ENCODE measurements around the gene SLC16A3. TPM values are rescaled to one million over a fixed set of nuclear protein-coding genes. Genes with fewer than 3 reads are reported as not detected.
A peak's percentile ranks its signal among the peaks of the same experiment; 100 is the strongest.

SLC16A3 gene
- total and polyA plus RNA-seq, 9 of the 15 experiments (the other 6 are each of a cell fraction or from before 2014, with no cell fraction given), result 0.11 to 5.4 (median 1.2) TPM; not detected in 2

DNA sequence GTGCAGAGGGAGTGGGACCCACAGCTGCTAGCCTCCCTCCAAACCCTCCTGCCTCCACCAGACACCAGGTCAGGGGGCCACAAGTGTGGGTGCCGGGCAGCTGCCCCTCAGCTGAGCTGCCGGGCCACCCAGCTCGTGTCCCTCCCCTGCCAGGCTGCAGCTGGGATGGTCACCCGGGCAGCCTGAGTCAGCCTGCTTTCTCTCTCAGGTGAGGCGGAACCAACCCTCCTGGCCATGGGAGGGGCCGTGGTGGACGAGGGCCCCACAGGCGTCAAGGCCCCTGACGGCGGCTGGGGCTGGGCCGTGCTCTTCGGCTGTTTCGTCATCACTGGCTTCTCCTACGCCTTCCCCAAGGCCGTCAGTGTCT is 6.9 kb downstream of the SLC16A3 start (continued):
- TF ChIP-seq, protein P1, sequence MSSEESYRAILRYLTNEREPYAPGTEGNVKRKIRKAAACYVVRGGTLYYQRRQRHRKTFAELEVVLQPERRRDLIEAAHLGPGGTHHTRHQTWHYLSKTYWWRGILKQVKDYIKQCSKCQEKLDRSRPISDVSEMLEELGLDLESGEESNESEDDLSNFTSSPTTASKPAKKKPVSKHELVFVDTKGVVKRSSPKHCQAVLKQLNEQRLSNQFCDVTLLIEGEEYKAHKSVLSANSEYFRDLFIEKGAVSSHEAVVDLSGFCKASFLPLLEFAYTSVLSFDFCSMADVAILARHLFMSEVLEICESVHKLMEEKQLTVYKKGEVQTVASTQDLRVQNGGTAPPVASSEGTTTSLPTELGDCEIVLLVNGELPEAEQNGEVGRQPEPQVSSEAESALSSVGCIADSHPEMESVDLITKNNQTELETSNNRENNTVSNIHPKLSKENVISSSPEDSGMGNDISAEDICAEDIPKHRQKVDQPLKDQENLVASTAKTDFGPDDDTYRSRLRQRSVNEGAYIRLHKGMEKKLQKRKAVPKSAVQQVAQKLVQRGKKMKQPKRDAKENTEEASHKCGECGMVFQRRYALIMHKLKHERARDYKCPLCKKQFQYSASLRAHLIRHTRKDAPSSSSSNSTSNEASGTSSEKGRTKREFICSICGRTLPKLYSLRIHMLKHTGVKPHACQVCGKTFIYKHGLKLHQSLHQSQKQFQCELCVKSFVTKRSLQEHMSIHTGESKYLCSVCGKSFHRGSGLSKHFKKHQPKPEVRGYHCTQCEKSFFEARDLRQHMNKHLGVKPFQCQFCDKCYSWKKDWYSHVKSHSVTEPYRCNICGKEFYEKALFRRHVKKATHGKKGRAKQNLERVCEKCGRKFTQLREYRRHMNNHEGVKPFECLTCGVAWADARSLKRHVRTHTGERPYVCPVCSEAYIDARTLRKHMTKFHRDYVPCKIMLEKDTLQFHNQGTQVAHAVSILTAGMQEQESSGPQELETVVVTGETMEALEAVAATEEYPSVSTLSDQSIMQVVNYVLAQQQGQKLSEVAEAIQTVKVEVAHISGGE (CRISPR knock-in tag; IDR thresholded peaks at IDR 0.05), result 0 out of 6 replicates have a peak, but pooled peaks of 1 of the 3 experiments have one; percentile 8
- TF ChIP-seq SRSF9 (IDR thresholded peaks at IDR 0.05; ENCODE audit: borderline replicate concordance, low read depth, low read length) (no peak), ZNF316 (IDR thresholded peaks at IDR 0.05) (no peak), STAG1 (CRISPR knock-in tag; IDR thresholded peaks at IDR 0.05; ENCODE audit: borderline replicate concordance) (no peak), TARDBP (IDR thresholded peaks at IDR 0.05) (no peak), SMARCA5 (IDR thresholded peaks at IDR 0.05) (no peak), NCOR1 (IDR thresholded peaks at IDR 0.05) (no peak), ZEB2 (IDR thresholded peaks at IDR 0.05) (no peak), IRF2 (CRISPR knock-in tag; IDR thresholded peaks at IDR 0.05) (no peak), ELF1 (tag; IDR thresholded peaks at IDR 0.05) (no peak), POLR2G (IDR thresholded peaks at IDR 0.05; ENCODE audit: low read depth, low read length) (0 out of 2 replicates have a peak, but pooled peaks have one; percentile 5), FUS (optimal IDR thresholded peaks at IDR 0.05; ENCODE audit: low read depth, low read length) (no peak), CREB1 (IDR thresholded peaks at IDR 0.05) (peak; percentile 20; the same call in 1 of the 2 replicates), CREB1 (CRISPR knock-in tag; IDR thresholded peaks at IDR 0.05) (no peak), ASH1L (IDR thresholded peaks at IDR 0.05; ENCODE audit: borderline replicate concordance, low read depth, partially characterized antibody) (no peak), NR1H2 (CRISPR knock-in tag; IDR thresholded peaks at IDR 0.05) (peak; percentile 52; the same call in 1 of the 2 replicates), PRPF4 (IDR thresholded peaks at IDR 0.05; ENCODE audit: insufficient read depth, low read depth, low read length, poor library complexity, severe bottlenecking) (no peak), CHD1 (IDR thresholded peaks at IDR 0.05; ENCODE audit: low read length) (peak; percentile 70), CEBPG (CRISPR knock-in tag; IDR thresholded peaks at IDR 0.05) (peak; percentile 71), CEBPG (tag; conservative IDR thresholded peaks at IDR 0.05 in 1 of 2, IDR thresholded peaks at IDR 0.05 in 1 of 2) (0 out of 4 replicates have a peak, but pooled peaks of 1 of the 2 experiments have one; percentile 35), MTA3 (IDR thresholded peaks at IDR 0.05; ENCODE audit: borderline replicate concordance) (no peak), CXXC5 (CRISPR knock-in tag; IDR thresholded peaks at IDR 0.05) (peak; percentile 32; the same call in 1 of the 2 replicates), TGIF2 (CRISPR knock-in tag; IDR thresholded peaks at IDR 0.05) (no peak)
- TF ChIP-seq, protein P2, sequence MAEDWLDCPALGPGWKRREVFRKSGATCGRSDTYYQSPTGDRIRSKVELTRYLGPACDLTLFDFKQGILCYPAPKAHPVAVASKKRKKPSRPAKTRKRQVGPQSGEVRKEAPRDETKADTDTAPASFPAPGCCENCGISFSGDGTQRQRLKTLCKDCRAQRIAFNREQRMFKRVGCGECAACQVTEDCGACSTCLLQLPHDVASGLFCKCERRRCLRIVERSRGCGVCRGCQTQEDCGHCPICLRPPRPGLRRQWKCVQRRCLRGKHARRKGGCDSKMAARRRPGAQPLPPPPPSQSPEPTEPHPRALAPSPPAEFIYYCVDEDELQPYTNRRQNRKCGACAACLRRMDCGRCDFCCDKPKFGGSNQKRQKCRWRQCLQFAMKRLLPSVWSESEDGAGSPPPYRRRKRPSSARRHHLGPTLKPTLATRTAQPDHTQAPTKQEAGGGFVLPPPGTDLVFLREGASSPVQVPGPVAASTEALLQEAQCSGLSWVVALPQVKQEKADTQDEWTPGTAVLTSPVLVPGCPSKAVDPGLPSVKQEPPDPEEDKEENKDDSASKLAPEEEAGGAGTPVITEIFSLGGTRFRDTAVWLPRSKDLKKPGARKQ (CRISPR knock-in tag; IDR thresholded peaks at IDR 0.05), result no peak
- TF ChIP-seq, protein P3, sequence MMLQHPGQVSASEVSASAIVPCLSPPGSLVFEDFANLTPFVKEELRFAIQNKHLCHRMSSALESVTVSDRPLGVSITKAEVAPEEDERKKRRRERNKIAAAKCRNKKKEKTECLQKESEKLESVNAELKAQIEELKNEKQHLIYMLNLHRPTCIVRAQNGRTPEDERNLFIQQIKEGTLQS (IDR thresholded peaks at IDR 0.05), result peak; percentile 83
- TF ChIP-seq, protein P3 (CRISPR knock-in tag; conservative IDR thresholded peaks at IDR 0.05), result no peak
